Lower leg skin (tissue), 4 donors: ENCODE results near the gene PTGS2. TPM values are rescaled to one million over a fixed set of nuclear protein-coding genes. Genes with fewer than 3 reads are reported as not detected.

Experiments
- DNase-seq, 2 donors: peaks; one replicate each; pipeline ENCODE4 v3.0.0-alpha.2; 2019; ENCODE audit warnings: low spot score in 2 of 2
- H3K4me3 ChIP-seq: fragments of 200-600 bp; sonication (generic); 2 replicates; pipeline ENCODE4 v1.5.1; 2017; ENCODE audit warnings: mild to moderate bottlenecking, low read depth; ENCODE audit not compliant: poor library complexity, severe bottlenecking
- POLR2A ChIP-seq, 2 donors: fragments of 450-650 bp; IDR thresholded peaks; one replicate each; pipeline ENCODE4 v1.6.1; 2016 to 2017; ENCODE audit warnings: antibody characterized with exemption in 2 of 2, mild to moderate bottlenecking in 1 of 2, moderate library complexity in 1 of 2
- WGBS, 2 donors: methylation state at CpG; one replicate each; pipeline ENCODE4 v1.1.5; 2018; 5-methylcytosine and 5-hydroxymethylcytosine counted together
- intact Hi-C: fragments of 100-400 bp; cut with DNase I; formaldehyde crosslinking; loops from one replicate; pipeline ENCODE4 v1.15.0; 2023; ENCODE audit warnings: low total_unique reads
- total RNA-seq, 4 donors: library from RNA; depleted of rRNA; stranded (reverse); fragments of >200 nt; gene quantifications; one replicate each; pipeline ENCODE4 v1.1.0, GENCODE V29; 2016
- TF ChIP-seq, protein P1 (sequence below), 3 donors: fragments of 450-650 bp; IDR thresholded peaks; one replicate each; pipeline ENCODE4 v1.5.1; 2016; ENCODE audit warnings: antibody characterized with exemption in 3 of 3, mild to moderate bottlenecking in 3 of 3, moderate library complexity in 2 of 3

The PTGS2 gene
- total RNA-seq, 4 donors from 2014 or later: 0.98 to 3.1 (median 1.9) TPM

DNA sequence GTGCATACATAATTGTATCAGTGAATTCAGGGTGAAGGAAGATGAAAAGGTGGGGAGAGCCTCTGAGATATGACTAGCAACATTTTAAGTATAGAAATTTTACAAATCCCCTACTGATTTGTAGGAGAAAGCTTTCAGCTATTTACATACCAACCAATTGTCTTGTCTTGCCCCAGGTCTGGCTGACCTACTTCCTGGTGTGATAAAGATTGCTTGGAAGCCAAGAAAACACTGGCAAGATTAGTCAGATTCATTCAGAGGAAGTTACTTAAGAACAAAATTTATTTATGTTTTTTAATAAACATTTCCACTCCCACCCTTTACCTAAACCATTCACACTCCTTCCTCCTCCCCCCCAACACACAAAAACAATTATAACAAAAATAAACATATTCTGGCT, 17.5 kb downstream of the PTGS2 start:
- no peak for DNase-seq
- no peak for TF ChIP-seq POLR2A (IDR thresholded peaks at IDR 0.05)
- TF ChIP-seq, protein P1, sequence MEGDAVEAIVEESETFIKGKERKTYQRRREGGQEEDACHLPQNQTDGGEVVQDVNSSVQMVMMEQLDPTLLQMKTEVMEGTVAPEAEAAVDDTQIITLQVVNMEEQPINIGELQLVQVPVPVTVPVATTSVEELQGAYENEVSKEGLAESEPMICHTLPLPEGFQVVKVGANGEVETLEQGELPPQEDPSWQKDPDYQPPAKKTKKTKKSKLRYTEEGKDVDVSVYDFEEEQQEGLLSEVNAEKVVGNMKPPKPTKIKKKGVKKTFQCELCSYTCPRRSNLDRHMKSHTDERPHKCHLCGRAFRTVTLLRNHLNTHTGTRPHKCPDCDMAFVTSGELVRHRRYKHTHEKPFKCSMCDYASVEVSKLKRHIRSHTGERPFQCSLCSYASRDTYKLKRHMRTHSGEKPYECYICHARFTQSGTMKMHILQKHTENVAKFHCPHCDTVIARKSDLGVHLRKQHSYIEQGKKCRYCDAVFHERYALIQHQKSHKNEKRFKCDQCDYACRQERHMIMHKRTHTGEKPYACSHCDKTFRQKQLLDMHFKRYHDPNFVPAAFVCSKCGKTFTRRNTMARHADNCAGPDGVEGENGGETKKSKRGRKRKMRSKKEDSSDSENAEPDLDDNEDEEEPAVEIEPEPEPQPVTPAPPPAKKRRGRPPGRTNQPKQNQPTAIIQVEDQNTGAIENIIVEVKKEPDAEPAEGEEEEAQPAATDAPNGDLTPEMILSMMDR (IDR thresholded peaks at IDR 0.05): no peak
- H3K4me3 ChIP-seq: no peak overlapping the region
- intact Hi-C loops: no loop called here

- no peak overlapping the region for H3K4me3 ChIP-seq
- intact Hi-C loops: no loop called here
- TF ChIP-seq, protein P1 (IDR thresholded peaks at IDR 0.05): no peak
- TF ChIP-seq POLR2A (IDR thresholded peaks at IDR 0.05): no peak
- DNase-seq: no peak
Measured at GRCh38 chr1:186659890-186660341, 20.3 kb downstream of the PTGS2 start.

GRCh38 chr1:186658999-186659398, 21.2 kb downstream of the PTGS2 start:
- intact Hi-C loops: no loop called here
- no peak overlapping the region for H3K4me3 ChIP-seq
- no peak for TF ChIP-seq POLR2A (IDR thresholded peaks at IDR 0.05)
- TF ChIP-seq, protein P1 (IDR thresholded peaks at IDR 0.05): no peak
- no peak for DNase-seq

DNA sequence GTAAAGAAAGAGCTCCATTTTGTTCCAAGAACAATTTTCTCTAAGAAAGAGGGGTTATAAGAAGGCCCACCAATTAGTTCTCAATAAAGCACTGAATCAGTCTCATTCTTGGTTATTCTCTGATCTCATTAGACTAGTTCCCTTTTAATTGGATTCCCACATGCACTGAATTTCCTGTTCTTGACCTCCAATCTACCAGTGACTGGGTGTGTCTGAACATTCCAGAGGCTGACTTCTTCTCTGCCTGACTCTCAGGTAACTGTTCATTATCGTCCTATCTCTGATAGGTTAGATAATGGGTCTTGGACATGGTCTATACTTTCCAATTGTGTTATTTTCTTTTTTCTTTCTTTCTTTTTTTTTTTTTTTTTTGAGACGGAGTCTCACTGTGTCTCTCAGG, 22.7 kb downstream of the PTGS2 start:
- intact Hi-C loops: no loop called here
- no peak for DNase-seq
- 65 to 76% methylated on average over 2 of the region's 2 CpGs for WGBS, 2 donors

DNA sequence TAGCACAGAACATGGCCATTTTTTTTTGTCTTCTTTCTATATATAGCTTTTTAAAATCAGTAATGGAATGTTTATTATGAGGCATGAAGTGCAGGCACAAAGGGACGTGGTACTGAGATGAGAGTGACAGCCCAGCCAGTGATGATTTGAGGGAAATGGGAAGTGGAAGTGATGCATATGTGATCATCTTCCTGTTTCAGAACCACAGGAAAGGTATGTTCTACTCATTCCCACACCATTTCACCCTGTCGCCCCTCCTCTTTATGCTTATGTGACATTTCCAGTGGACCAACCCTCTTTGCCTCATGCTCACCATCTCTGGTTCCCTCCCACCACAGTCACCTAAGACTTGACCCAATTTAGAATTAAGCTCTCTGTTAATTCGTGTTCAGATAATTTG, 24.3 kb downstream of the PTGS2 start:
- WGBS, 2 donors: 78 to 82% methylated on average over 3 of the region's 3 CpGs
- no peak overlapping the region for H3K4me3 ChIP-seq
- DNase-seq: no peak
- intact Hi-C loops: no loop called here
- TF ChIP-seq, protein P1 (IDR thresholded peaks at IDR 0.05): no peak
- no peak for TF ChIP-seq POLR2A (IDR thresholded peaks at IDR 0.05)

More for the DNA sequence above, 22.7 kb downstream of the PTGS2 start:
- no peak overlapping the region for H3K4me3 ChIP-seq
- TF ChIP-seq, protein P1 (IDR thresholded peaks at IDR 0.05): no peak
- no peak for TF ChIP-seq POLR2A (IDR thresholded peaks at IDR 0.05)

GRCh38 chr1:186654741-186655140, 25.5 kb downstream of the PTGS2 start:
- no peak for DNase-seq
- H3K4me3 ChIP-seq: no peak overlapping the region
- intact Hi-C loops: no loop called here
- WGBS, 2 donors: 83 to 91% methylated on average over 3 of the region's 3 CpGs
- TF ChIP-seq, protein P1 (IDR thresholded peaks at IDR 0.05): no peak
- TF ChIP-seq POLR2A (IDR thresholded peaks at IDR 0.05): no peak
